Measurements from ENCODE around the gene MYCBPAP. TPM values are rescaled to one million over a fixed set of nuclear protein-coding genes. Genes with fewer than 3 reads are reported as not detected.

Gene MYCBPAP
- total RNA-seq, 4 donors from 2014 or later, result 1.3 to 1.8 TPM; not detected in 2

- TF ChIP-seq CTCF (IDR thresholded peaks at IDR 0.05; ENCODE audit: low read depth), result no peak
Measured at GRCh38 chr17:50495918-50496317, 12.3 kb upstream of the MYCBPAP start.

- TF ChIP-seq CTCF (IDR thresholded peaks at IDR 0.05; ENCODE audit: low read depth), result no peak
Measured at GRCh38 chr17:50498021-50498874, 10.0 kb upstream of the MYCBPAP start.

DNA sequence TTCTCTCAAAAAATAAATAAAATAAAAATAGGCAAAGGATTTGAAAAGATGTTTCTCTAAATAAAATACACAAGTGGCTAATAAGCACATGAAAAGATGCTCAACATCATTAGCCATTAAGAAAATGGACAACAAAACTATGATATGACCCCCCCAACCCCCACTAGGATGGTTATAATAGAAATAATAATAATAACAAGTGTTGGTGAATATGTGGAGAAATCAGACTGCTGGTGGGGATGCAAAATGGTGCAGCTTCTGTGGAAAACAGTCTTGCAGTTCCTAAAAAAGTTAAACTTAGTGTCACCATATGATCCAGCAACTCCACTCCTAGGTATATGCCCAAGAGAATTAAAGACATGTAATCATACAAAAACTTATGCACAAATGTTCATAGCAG is 9.0 kb upstream of the MYCBPAP start:
- no peak for TF ChIP-seq CTCF (IDR thresholded peaks at IDR 0.05; ENCODE audit: low read depth)

- no peak for TF ChIP-seq CTCF (IDR thresholded peaks at IDR 0.05; ENCODE audit: low read depth)
Measured at GRCh38 chr17:50499721-50500120, 8.5 kb upstream of the MYCBPAP start.

- no peak for TF ChIP-seq CTCF (IDR thresholded peaks at IDR 0.05; ENCODE audit: low read depth)
Measured at GRCh38 chr17:50501054-50501453, 7.2 kb upstream of the MYCBPAP start.

DNA sequence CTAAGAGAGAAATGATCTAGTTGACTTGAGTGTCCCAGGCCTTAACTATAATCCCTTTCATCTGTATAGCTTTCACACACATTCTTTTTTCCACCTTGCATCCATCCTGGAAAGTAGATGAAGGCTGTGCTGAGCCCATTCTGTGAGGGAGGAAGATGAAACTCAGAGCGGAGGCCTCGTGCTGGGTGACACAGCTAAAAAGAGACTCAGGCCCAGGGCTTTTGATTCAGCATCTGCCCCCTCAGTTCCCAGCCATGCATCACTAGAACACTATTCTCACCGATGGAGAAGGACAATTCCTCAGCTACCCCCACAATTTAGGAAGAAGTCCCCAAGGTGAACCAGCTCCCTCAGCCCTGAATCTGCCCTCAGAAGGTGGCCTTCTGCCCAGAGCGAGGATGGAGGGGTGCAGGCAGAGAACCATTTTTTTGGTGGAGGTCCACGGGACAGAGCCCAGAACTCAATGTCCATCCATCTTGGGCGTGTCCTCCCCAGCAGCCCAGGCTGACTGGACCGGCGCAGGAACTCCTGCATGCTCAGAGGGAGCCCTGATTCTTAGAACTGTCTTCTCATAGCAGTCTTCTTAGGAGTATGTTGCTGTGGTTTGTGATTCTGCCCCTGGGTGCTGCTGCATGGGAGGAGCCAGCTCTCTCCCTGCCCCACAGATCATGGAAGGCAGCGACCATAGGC is 5.8 kb upstream of the MYCBPAP start:
- no peak for TF ChIP-seq CTCF (IDR thresholded peaks at IDR 0.05; ENCODE audit: low read depth)

- no peak for TF ChIP-seq CTCF (IDR thresholded peaks at IDR 0.05; ENCODE audit: low read depth)
Measured at GRCh38 chr17:50505591-50506130, 2.6 kb upstream of the MYCBPAP start.

Measured in subcutaneous adipose tissue (tissue), 4 donors.